ENCODE measurements around the gene PPFIA1. TPM values are rescaled to one million over a fixed set of nuclear protein-coding genes. Genes with fewer than 3 reads are reported as not detected.

PPFIA1 gene
- total RNA-seq, 2 experiments from 2014 or later: 34.6 to 53.9 TPM

DNA sequence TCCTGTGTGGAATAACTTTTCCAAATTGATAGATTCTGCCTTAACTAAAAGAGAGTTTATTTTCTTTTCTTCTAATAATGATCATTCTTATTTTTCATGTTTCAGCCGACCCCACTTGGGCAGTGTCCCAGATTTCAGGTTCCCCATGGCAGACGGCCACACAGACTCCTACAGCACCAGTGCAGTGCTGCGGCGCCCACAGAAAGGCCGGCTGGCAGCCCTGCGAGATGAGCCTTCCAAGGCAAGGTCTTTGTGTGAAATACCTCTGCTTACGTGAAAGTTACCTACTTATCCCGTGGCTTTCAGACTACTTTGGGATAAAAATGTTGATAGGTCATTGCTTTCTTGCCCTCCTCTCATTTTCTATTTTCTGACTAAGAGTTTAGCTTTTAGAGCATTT, 68.6 kb downstream of the PPFIA1 start:
- BruUV-seq (replicated peaks): no TSS peak
- POLR2A ChIA-PET: interaction anchor here (1.0 kb wide), 1 partner anchor 13 kb away, joined by 3 read pairs; no protein-coding TSS in a partner anchor

GRCh38 chr11:70341881-70342429, 71.5 kb downstream of the PPFIA1 start:
- POLR2A ChIA-PET: no interaction called here
- Histone ChIP-seq H3K4me2 (ENCODE audit: low read length) (no peak overlapping the region), H3K9me3 (ENCODE audit: low read length) (no peaks in the 10 kb centered on the region), H4K20me1 (ENCODE audit: insufficient read depth, low read length) (no peaks in the 10 kb centered on the region; the same call in 1 of the 2 replicates), H3K9me2 (ENCODE audit: insufficient read depth, low read length) (no peaks in the 10 kb centered on the region), H3K4me1 (ENCODE audit: insufficient read depth, low read length, poor library complexity, severe bottlenecking) (no peaks in the 10 kb centered on the region), H2AFZ (ENCODE audit: low read length) (no peak overlapping the region), H3K79me2 (ENCODE audit: insufficient read depth, low read depth, low read length) (no peaks in the 10 kb centered on the region), H3K36me3 (ENCODE audit: insufficient read depth, low read length) (peaks cover 69% of the 10 kb centered on the region), H3K27ac (ENCODE audit: low read depth, low read length, poor library complexity, severe bottlenecking) (no peak overlapping the region), H3K4me3 (ENCODE audit: low read depth, low read length, poor library complexity, severe bottlenecking) (no peak overlapping the region)
- TF ChIP-seq CTCF (conservative IDR thresholded peaks at IDR 0.05; ENCODE audit: low read length) (no peak), EZH2phosphoT487 (IDR thresholded peaks at IDR 0.05; ENCODE audit: borderline replicate concordance, low read depth, low read length) (no peak)
- BruUV-seq (replicated peaks): no TSS peak
- intact Hi-C loops (cut with micrococcal nuclease; ENCODE audit: unreplicated experiment): no loop called here
- CTCF ChIA-PET (ENCODE audit: unreplicated experiment): no interaction called here
- DNase-seq (ENCODE audit: low spot score): no peak

More for the DNA sequence above, 68.6 kb downstream of the PPFIA1 start:
- no peaks in the 10 kb centered on the region for H3K4me1 ChIP-seq (ENCODE audit: insufficient read depth, low read length, poor library complexity, severe bottlenecking)
- intact Hi-C loops (cut with micrococcal nuclease; ENCODE audit: unreplicated experiment): no loop called here
- H2AFZ ChIP-seq (ENCODE audit: low read length): no peak overlapping the region
- no peak overlapping the region for H3K4me2 ChIP-seq (ENCODE audit: low read length)
- H3K9me2 ChIP-seq (ENCODE audit: insufficient read depth, low read length): no peaks in the 10 kb centered on the region
- H3K27ac ChIP-seq (ENCODE audit: low read depth, low read length, poor library complexity, severe bottlenecking): no peak overlapping the region
- H4K20me1 ChIP-seq (ENCODE audit: insufficient read depth, low read length): no peaks in the 10 kb centered on the region; the same call in 1 of the 2 replicates
- peaks cover 76% of the 10 kb centered on the region for H3K36me3 ChIP-seq (ENCODE audit: insufficient read depth, low read length)
- H3K9me3 ChIP-seq (ENCODE audit: low read length): no peaks in the 10 kb centered on the region
- TF ChIP-seq CTCF (conservative IDR thresholded peaks at IDR 0.05; ENCODE audit: low read length): no peak
- no peak for TF ChIP-seq EZH2phosphoT487 (IDR thresholded peaks at IDR 0.05; ENCODE audit: borderline replicate concordance, low read depth, low read length)
- DNase-seq (ENCODE audit: low spot score): no peak
- CTCF ChIA-PET (ENCODE audit: unreplicated experiment): no interaction called here
- no peaks in the 10 kb centered on the region for H3K79me2 ChIP-seq (ENCODE audit: insufficient read depth, low read depth, low read length)
- H3K4me3 ChIP-seq (ENCODE audit: low read depth, low read length, poor library complexity, severe bottlenecking): no peak overlapping the region

DNA sequence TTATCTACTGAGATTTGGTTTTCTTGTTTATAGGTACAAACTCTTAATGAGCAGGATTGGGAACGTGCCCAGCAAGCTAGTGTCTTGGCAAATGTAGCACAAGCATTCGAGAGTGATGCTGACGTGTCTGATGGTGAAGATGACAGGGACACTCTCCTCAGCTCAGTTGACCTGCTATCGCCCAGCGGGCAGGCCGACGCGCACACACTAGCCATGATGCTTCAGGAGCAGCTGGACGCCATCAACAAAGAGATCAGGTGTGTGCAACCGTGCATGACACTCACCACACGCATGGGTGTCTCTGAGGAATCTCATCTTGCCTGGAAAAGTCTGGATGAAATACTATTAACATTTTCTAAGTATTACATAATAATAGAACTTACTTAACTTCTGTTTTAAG, 73.1 kb downstream of the PPFIA1 start:
- Histone ChIP-seq H3K4me3 (ENCODE audit: low read depth, low read length, poor library complexity, severe bottlenecking) (no peak overlapping the region), H3K9me2 (ENCODE audit: insufficient read depth, low read length) (no peaks in the 10 kb centered on the region), H3K9me3 (ENCODE audit: low read length) (no peaks in the 10 kb centered on the region), H3K4me1 (ENCODE audit: insufficient read depth, low read length, poor library complexity, severe bottlenecking) (no peaks in the 10 kb centered on the region), H3K36me3 (ENCODE audit: insufficient read depth, low read length) (peaks cover 63% of the 10 kb centered on the region), H2AFZ (ENCODE audit: low read length) (no peak overlapping the region), H3K4me2 (ENCODE audit: low read length) (no peak overlapping the region), H4K20me1 (ENCODE audit: insufficient read depth, low read length) (no peaks in the 10 kb centered on the region; the same call in 1 of the 2 replicates), H3K79me2 (ENCODE audit: insufficient read depth, low read depth, low read length) (no peaks in the 10 kb centered on the region), H3K27ac (ENCODE audit: low read depth, low read length, poor library complexity, severe bottlenecking) (no peak overlapping the region)
- POLR2A ChIA-PET: interaction anchor here (1.4 kb wide), 1 partner anchor 11 kb away, joined by 3 read pairs; no protein-coding TSS in a partner anchor
- no TSS peak for BruUV-seq (replicated peaks)
- intact Hi-C loops (cut with micrococcal nuclease; ENCODE audit: unreplicated experiment): no loop called here
- CTCF ChIA-PET (ENCODE audit: unreplicated experiment): no interaction called here
- TF ChIP-seq EZH2phosphoT487 (IDR thresholded peaks at IDR 0.05; ENCODE audit: borderline replicate concordance, low read depth, low read length): no peak
- TF ChIP-seq CTCF (conservative IDR thresholded peaks at IDR 0.05; ENCODE audit: low read length): no peak
- DNase-seq (ENCODE audit: low spot score): no peak
